ENCODE data around the gene SLC17A2.

DNA sequence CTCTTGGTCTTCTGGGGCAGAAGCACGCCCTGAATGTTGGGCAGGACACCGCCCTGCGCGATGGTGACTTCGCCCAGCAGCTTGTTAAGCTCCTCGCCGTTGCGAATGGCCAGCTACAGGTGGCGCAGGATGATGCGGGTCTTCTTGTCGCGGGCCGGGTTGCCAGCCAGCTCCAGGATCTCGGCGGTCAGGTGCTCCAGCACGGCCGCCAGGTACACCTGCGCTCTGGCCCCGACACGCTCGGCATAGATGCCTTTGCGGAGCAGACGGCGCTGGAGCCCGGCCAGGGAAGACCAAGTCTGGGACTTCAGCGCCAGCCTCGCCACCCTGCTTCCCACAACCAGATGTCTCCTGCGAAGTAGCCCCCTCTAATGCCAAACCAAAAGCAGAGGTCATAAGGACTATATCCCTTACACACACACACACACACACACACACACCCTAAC lies 48.4 kb downstream of the SLC17A2 start:
- TF ChIP-seq GATA2 (IDR thresholded peaks at IDR 0.05; ENCODE audit: low read depth, low read length) (no peak), GATA3 (IDR thresholded peaks at IDR 0.05; ENCODE audit: low read depth, low read length) (no peak)

Data from SH-SY5Y (cell line).